HG03457 (cell line): ENCODE data around the gene RALA.

Experiments used
- ATAC-seq: cut with Tn5 transposase; IDR thresholded peaks from one replicate; pipeline ENCODE4 v1.9.1; 2021; ENCODE audit warnings: moderate number of reproducible peaks; ENCODE audit not compliant: unreplicated experiment

RALA gene, protein sequence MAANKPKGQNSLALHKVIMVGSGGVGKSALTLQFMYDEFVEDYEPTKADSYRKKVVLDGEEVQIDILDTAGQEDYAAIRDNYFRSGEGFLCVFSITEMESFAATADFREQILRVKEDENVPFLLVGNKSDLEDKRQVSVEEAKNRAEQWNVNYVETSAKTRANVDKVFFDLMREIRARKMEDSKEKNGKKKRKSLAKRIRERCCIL

GRCh38 chr7:39623047-39623731, at the start of gene RALA:
TSS of gene RALA (plus strand) at chr7:39623572. CDS start at chr7:39686668, 63,096 bp downstream.
- peak; percentile 85 for ATAC-seq

DNA sequence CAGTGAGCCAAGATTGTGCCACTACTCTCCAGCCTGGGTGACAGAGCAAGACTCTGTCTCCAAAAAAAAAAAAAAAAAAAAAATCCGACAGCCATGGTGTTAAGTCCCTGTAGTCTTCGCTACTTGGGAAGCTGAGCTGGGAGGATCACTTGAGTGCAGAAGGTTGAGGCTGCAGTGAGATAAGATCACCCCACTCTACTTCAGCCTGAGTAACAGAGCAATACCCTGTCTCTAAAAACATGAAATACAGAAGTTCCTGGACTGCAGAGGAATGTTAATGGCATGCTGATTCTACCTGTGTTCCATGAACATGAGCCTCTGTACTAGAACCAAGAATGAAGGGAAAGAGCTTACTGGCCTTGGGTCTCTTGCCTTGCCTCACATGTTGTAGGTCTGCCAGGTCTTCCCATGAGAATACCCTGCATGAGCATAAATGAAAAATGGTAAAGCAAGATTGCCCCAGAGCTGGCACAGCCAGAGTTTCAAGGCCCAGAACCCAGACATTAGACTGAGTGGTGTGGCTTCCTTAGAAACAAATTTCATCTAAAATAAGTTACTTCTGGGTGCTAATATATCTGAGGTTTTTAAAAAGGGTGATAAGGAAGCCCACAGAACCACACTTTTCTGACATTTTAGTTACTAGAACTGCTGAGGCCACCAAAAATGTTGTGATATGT, 48.6 kb upstream of the RALA start:
- no peak for ATAC-seq

GRCh38 chr7:39577229-39577874, 46.0 kb upstream of the RALA start:
- no peak for ATAC-seq

DNA sequence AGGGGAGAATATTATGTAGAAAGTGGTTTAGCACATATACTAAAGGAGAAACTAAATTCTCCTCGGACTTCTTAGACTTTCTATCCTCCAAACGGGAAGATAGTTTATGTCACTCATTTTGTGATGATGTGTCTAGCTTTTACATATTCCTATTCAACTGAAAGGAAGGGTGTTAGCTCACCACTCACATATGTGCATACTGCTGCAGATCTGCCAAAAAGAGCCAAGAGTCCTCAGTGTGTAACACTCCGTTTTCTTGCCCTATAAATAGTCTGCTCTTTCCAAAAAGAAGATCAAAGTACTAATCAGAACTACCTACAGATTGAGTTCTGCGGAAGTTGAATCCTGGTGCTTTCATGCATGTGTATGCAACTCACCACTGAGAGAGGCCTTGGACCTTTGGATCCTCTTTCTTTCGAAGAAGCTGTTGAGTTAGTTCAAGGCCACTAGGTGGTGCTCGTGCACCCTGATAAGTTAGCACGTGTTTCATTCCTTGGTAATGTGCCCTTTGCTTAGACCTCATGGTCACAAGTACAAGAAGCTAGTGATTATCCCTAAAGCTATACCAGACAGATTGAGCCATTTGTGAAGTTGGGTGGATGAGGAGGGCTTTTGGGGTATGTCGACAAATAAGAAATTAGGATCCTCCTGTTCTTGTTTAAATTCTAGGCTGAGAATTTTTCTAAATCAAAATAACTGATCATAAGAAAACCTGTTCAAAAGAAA, 43.1 kb upstream of the RALA start:
- peak; percentile 79 for ATAC-seq

DNA sequence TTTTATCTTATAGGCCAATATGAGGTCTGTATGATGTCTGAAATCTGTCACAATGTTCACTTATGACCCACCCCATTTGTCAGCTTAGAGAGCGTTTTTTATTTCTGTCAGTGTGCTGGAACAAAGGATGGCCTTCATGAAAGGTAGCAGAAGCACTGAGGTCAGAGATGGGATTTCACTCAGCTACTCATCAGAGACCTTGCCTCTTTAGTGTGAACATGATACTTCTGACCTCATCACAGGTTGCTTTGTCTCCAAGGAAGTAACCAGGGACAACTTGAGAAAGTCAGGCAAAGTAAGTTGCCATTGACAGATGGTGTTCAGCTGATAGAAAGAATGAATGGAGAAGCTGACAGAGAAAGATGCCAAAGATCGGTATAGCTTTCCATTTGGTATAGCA, 40.8 kb upstream of the RALA start:
- no peak for ATAC-seq

GRCh38 chr7:39583539-39583938, 39.8 kb upstream of the RALA start:
- no peak for ATAC-seq

GRCh38 chr7:39587393-39587792, 36.0 kb upstream of the RALA start:
- ATAC-seq: no peak

- ATAC-seq: no peak
These were observed 35.0 kb upstream of the RALA start for GRCh38 chr7:39588416-39588815.

DNA sequence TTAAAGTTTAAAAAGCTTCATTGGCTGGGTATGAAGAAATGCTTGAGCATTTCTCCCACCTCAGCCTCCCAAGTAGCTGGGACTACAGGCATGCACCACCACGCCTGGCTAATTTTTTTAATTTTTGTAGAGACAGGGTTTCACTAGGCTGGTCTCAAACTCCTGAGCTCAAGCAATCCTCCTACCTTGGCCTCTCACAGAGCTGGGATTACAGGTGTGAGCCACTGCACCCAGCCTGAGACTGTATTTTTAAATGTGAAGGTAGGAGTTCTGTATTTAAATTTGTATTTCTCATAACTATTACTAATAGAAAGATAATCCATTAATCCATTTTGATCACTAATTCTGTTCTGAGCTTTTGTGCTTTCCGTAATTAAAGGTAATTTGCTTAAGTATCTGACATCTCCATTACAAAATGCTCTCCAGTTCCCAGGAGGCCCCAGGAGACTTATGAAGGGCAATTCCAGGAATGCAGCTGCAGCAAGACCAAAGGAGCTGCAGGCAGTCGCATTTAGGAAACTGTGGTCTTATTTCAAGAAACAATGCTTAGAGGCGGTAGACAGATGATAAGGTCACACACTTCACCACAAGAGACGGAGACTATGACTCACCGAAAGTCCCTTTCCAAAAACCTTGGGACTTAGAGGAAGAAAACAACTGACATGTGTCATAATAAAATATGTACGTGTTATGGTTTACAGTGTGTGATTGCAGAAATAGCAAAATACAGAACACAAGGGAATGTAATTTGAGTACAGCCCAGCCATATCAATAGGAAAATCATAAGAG, 33.9 kb upstream of the RALA start:
- ATAC-seq: peak; percentile 87

DNA sequence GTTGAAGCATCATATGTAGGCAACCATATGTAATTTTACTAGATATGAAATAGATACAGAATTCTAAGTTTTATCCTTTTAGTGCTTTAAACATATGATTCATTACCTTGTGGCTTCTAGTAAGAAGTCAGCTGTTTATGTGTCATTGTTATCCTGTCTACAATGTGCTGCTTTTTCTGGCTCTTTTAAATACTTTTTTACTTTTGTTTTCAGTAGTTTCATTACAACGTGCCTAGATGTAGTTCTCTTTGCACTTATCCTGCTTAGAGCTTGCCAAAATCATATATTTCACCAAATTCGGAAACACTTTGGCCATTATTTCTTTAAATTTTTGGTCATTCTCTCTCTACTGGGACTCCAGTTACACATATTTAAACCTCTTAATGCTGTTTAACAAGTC, 30.8 kb upstream of the RALA start:
- no peak for ATAC-seq

DNA sequence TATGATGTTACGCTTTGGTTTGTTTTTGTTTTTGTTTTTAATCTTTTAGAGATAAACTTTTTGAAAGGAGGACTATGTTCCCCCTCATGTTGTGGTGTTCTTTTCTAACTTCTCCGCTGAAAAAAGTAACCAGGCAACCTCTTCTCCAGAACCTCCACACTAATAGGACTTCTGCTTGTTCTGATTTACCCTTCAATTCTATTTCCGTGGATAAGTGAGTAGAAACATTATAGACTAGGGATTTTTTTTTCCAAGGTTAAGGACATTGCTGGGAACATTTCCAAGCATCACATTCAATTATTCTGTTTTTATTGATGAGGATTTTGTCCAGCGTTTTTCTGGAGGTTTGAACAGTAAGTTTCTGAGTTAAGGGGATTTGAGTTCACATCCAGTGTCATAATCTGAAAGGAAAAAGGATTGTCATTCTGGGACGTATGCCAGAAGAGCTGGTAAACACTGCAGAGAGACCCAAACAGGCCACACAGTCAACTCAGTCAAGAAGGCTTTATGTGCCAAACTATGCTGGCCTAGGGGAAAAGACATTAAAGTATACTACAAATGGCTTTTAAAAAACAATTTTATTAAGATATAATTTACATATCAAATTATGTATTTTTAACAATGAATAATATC, 28.3 kb upstream of the RALA start:
- no peak for ATAC-seq

- ATAC-seq: no peak
These were observed 21.0 kb upstream of the RALA start for GRCh38 chr7:39602351-39602750.

GRCh38 chr7:39603924-39604323, 19.4 kb upstream of the RALA start:
- ATAC-seq: no peak

DNA sequence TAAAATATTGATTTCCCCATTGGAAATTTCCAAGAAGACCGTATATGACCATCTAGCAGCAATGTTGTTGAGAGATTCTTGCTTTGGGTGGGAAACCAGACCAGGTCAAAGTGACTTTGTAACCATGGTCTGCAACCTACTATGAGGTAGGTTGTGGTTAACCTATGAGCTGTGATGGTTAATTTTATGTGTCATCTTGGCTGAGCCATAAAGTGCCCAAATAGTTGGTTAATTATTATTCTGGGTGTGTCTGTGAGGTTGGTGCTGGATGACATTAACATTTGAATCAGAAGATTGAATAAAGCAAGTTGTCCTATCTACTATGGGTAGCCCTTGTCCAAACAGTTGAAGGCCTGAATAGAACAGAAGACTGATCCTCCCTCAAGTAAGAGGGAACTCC, 18.3 kb upstream of the RALA start:
- ATAC-seq: peak; percentile 71

- ATAC-seq: no peak
These were observed 17.0 kb upstream of the RALA start for GRCh38 chr7:39606352-39606751.

- ATAC-seq: no peak
These were observed 16.4 kb upstream of the RALA start for GRCh38 chr7:39606941-39607340.

- ATAC-seq: no peak
These were observed 15.5 kb upstream of the RALA start for GRCh38 chr7:39607865-39608264.

GRCh38 chr7:39608278-39608677, 15.1 kb upstream of the RALA start:
- no peak for ATAC-seq

DNA sequence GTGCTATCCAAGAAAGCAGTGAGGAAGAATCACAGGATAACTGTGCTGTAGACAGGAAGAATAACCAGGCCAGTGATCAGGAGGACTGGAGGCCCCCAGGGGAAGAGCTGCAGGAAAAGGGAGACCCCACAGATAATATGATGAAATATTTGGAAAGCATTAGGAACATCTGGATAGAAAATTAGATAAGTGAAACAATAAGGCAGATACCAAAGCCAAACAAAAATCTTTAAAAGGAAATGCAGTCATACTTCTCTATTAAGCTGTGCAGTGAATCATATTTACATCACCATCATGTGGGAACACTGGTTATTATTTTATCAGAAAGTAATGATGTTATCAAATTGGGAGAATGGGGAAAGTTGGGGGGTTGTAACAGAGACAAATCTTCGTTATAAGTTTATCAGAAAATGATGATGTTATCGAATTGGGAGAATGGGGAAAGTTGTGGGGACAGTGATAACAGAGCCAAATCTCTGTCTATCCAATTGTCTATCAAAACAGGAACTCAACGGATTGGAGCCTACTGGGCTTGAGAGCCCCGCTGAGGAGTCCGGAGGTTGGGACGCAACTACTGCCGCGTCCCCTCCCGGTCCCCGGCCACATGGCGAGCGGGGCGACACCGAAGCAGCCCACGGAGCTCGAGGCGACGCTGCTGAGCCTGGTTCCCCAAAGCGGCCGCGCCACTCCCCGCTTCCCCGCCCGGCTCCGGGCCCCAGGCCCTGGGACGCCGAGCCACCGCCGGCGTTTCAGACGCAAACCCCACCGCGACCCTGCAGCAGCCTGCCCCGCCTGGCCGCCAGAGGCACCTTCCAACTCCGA, 14.0 kb upstream of the RALA start:
- ATAC-seq: no peak
